ENCODE measurements around the gene CCDC40. TPM values are rescaled to one million over a fixed set of nuclear protein-coding genes. Genes with fewer than 3 reads are reported as not detected.

Gene CCDC40
- total RNA-seq, 2 experiments from 2014 or later = not detected

DNA sequence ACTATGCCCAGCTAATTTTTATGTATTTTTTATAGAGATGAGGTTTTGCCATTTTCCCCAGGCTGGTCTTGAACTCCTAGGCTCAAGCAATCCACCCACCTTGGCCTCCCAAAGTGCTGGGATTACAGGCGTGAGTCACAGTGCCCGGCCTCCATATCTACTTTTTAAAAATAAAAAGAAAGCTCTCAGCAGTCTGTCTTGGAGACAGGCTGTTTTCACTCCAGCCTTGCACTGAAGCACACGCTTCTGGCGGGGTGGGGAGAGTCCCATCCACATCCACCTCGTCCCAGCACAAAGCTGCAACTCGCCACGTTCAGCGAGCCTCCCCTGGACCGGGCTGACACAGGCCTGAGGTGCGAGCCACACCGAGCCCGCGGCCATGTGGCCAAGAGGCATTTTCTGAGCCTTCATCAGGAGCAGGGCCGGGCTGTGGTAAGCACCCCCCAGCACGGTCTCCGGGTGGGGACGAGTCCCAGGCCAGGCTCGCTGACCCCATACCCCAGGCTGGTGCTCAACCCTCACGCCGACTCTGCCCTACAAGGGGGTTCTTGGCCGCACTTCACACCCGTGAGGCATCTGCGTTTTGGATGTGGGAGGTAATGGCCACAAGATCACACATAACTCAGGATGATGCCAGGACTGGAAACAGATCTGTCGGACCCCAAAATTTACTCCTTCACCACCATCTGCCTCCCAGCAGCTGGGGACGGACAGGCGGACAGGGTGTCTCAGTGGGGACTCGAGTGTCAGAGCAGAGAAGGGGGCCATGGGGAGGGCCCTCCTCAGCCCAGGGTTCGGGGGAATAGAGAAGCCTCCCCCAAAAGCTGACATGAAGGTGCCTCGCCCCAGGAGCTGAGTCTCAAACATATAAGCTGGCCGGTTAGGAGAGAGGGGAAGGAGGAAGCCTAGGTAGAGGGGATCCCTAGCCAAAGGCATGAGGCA is 29.4 kb upstream of the CCDC40 start:
- POLR2A ChIA-PET = interaction anchor here (0.6 kb wide), 1 partner anchor 22 kb away, joined by 3 read pairs; no protein-coding TSS in a partner anchor
- BruUV-seq (replicated peaks) = no TSS peak

DNA sequence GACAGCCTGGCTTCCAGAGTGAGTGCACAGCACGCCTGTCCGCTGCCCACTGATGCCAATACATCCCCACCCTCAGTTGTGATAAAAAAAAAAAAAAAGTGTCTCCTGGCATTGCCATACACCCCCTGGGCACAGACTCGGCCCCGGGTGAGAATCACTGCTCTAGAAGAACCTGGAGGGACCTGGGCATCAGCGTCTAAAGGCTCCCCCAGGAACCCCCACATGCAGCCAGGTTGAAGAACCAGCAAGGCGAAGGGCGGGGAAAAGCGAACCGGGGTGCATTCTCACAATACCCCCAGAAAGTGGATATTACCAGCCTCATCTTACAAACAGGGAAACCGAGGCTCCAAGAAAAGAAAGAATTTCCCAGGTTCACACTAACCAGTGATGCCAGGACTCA is 28.5 kb upstream of the CCDC40 start:
- no peak overlapping the region for H2AFZ ChIP-seq (ENCODE audit: low read length)
- H3K9me3 ChIP-seq (ENCODE audit: low read length) = no peaks in the 10 kb centered on the region
- no peak overlapping the region for H3K27ac ChIP-seq (ENCODE audit: low read depth, low read length, poor library complexity, severe bottlenecking)
- intact Hi-C loops (cut with micrococcal nuclease; ENCODE audit: unreplicated experiment) = no loop called here
- no peaks in the 10 kb centered on the region for H4K20me1 ChIP-seq (ENCODE audit: insufficient read depth, low read length)
- no peak for DNase-seq (ENCODE audit: low spot score)
- H3K4me2 ChIP-seq (ENCODE audit: low read length) = no peak overlapping the region
- BruUV-seq (replicated peaks) = no TSS peak
- H3K9me2 ChIP-seq (ENCODE audit: insufficient read depth, low read length) = no peaks in the 10 kb centered on the region
- POLR2A ChIA-PET = no interaction called here
- no peak overlapping the region for H3K4me3 ChIP-seq (ENCODE audit: low read depth, low read length, poor library complexity, severe bottlenecking)
- CTCF ChIA-PET (ENCODE audit: unreplicated experiment) = interaction anchor here (0.5 to 0.6 kb wide), 2 partner anchors 36 to 140 kb away, joined by 3 to 5 read pairs; no protein-coding TSS in a partner anchor
- H3K79me2 ChIP-seq (ENCODE audit: insufficient read depth, low read depth, low read length) = no peaks in the 10 kb centered on the region
- no peak for TF ChIP-seq EZH2phosphoT487 (IDR thresholded peaks at IDR 0.05; ENCODE audit: borderline replicate concordance, low read depth, low read length)
- TF ChIP-seq, protein P1, sequence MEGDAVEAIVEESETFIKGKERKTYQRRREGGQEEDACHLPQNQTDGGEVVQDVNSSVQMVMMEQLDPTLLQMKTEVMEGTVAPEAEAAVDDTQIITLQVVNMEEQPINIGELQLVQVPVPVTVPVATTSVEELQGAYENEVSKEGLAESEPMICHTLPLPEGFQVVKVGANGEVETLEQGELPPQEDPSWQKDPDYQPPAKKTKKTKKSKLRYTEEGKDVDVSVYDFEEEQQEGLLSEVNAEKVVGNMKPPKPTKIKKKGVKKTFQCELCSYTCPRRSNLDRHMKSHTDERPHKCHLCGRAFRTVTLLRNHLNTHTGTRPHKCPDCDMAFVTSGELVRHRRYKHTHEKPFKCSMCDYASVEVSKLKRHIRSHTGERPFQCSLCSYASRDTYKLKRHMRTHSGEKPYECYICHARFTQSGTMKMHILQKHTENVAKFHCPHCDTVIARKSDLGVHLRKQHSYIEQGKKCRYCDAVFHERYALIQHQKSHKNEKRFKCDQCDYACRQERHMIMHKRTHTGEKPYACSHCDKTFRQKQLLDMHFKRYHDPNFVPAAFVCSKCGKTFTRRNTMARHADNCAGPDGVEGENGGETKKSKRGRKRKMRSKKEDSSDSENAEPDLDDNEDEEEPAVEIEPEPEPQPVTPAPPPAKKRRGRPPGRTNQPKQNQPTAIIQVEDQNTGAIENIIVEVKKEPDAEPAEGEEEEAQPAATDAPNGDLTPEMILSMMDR (conservative IDR thresholded peaks at IDR 0.05; ENCODE audit: low read length) = no peak
- no peaks in the 10 kb centered on the region for H3K36me3 ChIP-seq (ENCODE audit: insufficient read depth, low read length)
- H3K4me1 ChIP-seq (ENCODE audit: insufficient read depth, low read length, poor library complexity, severe bottlenecking) = no peaks in the 10 kb centered on the region

More for the DNA sequence above, 29.4 kb upstream of the CCDC40 start:
- H2AFZ ChIP-seq (ENCODE audit: low read length) = no peak overlapping the region
- no peak overlapping the region for H3K4me2 ChIP-seq (ENCODE audit: low read length)
- H4K20me1 ChIP-seq (ENCODE audit: insufficient read depth, low read length) = no peaks in the 10 kb centered on the region
- CTCF ChIA-PET (ENCODE audit: unreplicated experiment) = no interaction called here
- H3K4me3 ChIP-seq (ENCODE audit: low read depth, low read length, poor library complexity, severe bottlenecking) = no peak overlapping the region
- H3K36me3 ChIP-seq (ENCODE audit: insufficient read depth, low read length) = no peaks in the 10 kb centered on the region
- no peaks in the 10 kb centered on the region for H3K9me2 ChIP-seq (ENCODE audit: insufficient read depth, low read length)
- no peaks in the 10 kb centered on the region for H3K9me3 ChIP-seq (ENCODE audit: low read length)
- TF ChIP-seq EZH2phosphoT487 (IDR thresholded peaks at IDR 0.05; ENCODE audit: borderline replicate concordance, low read depth, low read length) = no peak
- TF ChIP-seq, protein P1 (conservative IDR thresholded peaks at IDR 0.05; ENCODE audit: low read length) = no peak
- no peaks in the 10 kb centered on the region for H3K4me1 ChIP-seq (ENCODE audit: insufficient read depth, low read length, poor library complexity, severe bottlenecking)
- intact Hi-C loops (cut with micrococcal nuclease; ENCODE audit: unreplicated experiment) = no loop called here
- H3K27ac ChIP-seq (ENCODE audit: low read depth, low read length, poor library complexity, severe bottlenecking) = no peak overlapping the region
- no peaks in the 10 kb centered on the region for H3K79me2 ChIP-seq (ENCODE audit: insufficient read depth, low read depth, low read length)
- no peak for DNase-seq (ENCODE audit: low spot score)

DNA sequence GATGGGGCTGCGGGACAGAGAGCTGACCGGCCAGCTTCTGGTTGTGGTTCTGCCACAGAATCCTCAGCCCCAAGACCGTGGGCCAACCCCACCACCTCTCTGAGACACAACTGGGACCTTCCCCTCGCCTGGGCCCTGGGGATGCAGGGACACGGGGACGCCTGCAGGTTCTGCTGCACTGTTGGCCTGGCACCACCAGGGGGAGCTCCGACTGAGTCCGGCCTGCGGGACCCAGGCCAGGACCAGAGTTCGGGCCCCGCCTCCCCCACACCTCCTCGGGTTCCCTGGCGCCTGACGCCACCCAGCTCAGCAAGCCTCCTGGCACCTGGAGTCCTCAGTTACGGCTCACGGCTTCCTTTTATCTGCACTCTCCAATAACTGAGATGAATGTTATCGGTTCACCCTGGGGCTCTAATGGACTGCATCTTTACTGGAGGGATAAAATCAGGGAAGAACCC is 28.0 kb upstream of the CCDC40 start:
- POLR2A ChIA-PET = no interaction called here
- intact Hi-C loops (cut with micrococcal nuclease; ENCODE audit: unreplicated experiment) = no loop called here
- no peak overlapping the region for H2AFZ ChIP-seq (ENCODE audit: low read length)

More for the DNA sequence above, 28.0 kb upstream of the CCDC40 start:
- Histone ChIP-seq H3K4me1 (ENCODE audit: insufficient read depth, low read length, poor library complexity, severe bottlenecking) (no peaks in the 10 kb centered on the region), H3K9me3 (ENCODE audit: low read length) (no peaks in the 10 kb centered on the region), H4K20me1 (ENCODE audit: insufficient read depth, low read length) (no peaks in the 10 kb centered on the region), H3K27ac (ENCODE audit: low read depth, low read length, poor library complexity, severe bottlenecking) (no peak overlapping the region), H3K36me3 (ENCODE audit: insufficient read depth, low read length) (no peaks in the 10 kb centered on the region), H3K79me2 (ENCODE audit: insufficient read depth, low read depth, low read length) (no peaks in the 10 kb centered on the region), H3K4me2 (ENCODE audit: low read length) (no peak overlapping the region), H3K9me2 (ENCODE audit: insufficient read depth, low read length) (no peaks in the 10 kb centered on the region), H3K4me3 (ENCODE audit: low read depth, low read length, poor library complexity, severe bottlenecking) (no peak overlapping the region)
- no TSS peak for BruUV-seq (replicated peaks)
- TF ChIP-seq EZH2phosphoT487 (IDR thresholded peaks at IDR 0.05; ENCODE audit: borderline replicate concordance, low read depth, low read length) = no peak
- TF ChIP-seq, protein P1 (conservative IDR thresholded peaks at IDR 0.05; ENCODE audit: low read length) = peak; percentile 98
- CTCF ChIA-PET (ENCODE audit: unreplicated experiment) = interaction anchor here (0.5 to 0.6 kb wide), 2 partner anchors 35 to 139 kb away, joined by 3 to 5 read pairs; no protein-coding TSS in a partner anchor
- peak; percentile 83 for DNase-seq (ENCODE audit: low spot score)
